ENCODE results near the gene AHDC1.

AHDC1 gene

GRCh38 chr1:27563341-27563590, 40.7 kb downstream of the AHDC1 start:
- ChIA-PET CTCF (interaction anchor here (1.0 to 27.5 kb wide), 4 partner anchors 7 to 36 kb away, joined by 3 to 689 read pairs (median 112); partner anchors contain the start of gene AHDC1), POLR2A (interaction anchor here (1.0 kb wide), 1 partner anchor 41 kb away, joined by 3 read pairs; the partner anchor contains the start of gene AHDC1)
- TF ChIP-seq CTCF (IDR thresholded peaks at IDR 0.05; ENCODE audit: insufficient read depth, low read length, missing control alignments): no peak
- no peak overlapping the region for H3K4me3 ChIP-seq (ENCODE audit: low read depth, low read length)
- no peak for DNase-seq (ENCODE audit: low read depth, low spot score)

GRCh38 chr1:27562534-27563340, 41.2 kb downstream of the AHDC1 start:
- DNase-seq (ENCODE audit: low read depth, low spot score): no peak
- CTCF ChIA-PET: interaction anchor here (1.0 to 27.5 kb wide), 2 partner anchors 12 to 37 kb away, joined by 3 to 689 read pairs; partner anchors contain the start of gene AHDC1
- no peak for TF ChIP-seq CTCF (IDR thresholded peaks at IDR 0.05; ENCODE audit: insufficient read depth, low read length, missing control alignments)
- POLR2A ChIA-PET: interaction anchor here (0.7 to 1.0 kb wide), 2 partner anchors 10 to 41 kb away, joined by 3 read pairs; partner anchors contain the start of gene AHDC1
- no peak overlapping the region for H3K4me3 ChIP-seq (ENCODE audit: low read depth, low read length)

GRCh38 chr1:27562021-27562420, 41.9 kb downstream of the AHDC1 start:
- POLR2A ChIA-PET: interaction anchor here (0.7 kb wide), 1 partner anchor 10 kb away, joined by 3 read pairs; no protein-coding TSS in a partner anchor
- CTCF ChIA-PET: interaction anchor here (1.1 to 27.5 kb wide), 2 partner anchors 10 to 38 kb away, joined by 3 to 689 read pairs; partner anchors contain the start of gene AHDC1
- no peak overlapping the region for H3K4me3 ChIP-seq (ENCODE audit: low read depth, low read length)

GRCh38 chr1:27561124-27561899, 42.6 kb downstream of the AHDC1 start:
- ChIA-PET POLR2A (interaction anchor here (0.9 kb wide), 1 partner anchor 40 kb away, joined by 3 read pairs; no protein-coding TSS in a partner anchor), CTCF (interaction anchor here (1.1 to 27.5 kb wide), 4 partner anchors 9 to 159 kb away, joined by 3 to 689 read pairs (median 3); partner anchors contain the start of gene AHDC1)
- no peak for TF ChIP-seq CTCF (IDR thresholded peaks at IDR 0.05; ENCODE audit: insufficient read depth, low read length, missing control alignments)

More at GRCh38 chr1:27562021-27562420, 41.9 kb downstream of the AHDC1 start:
- TF ChIP-seq CTCF (IDR thresholded peaks at IDR 0.05; ENCODE audit: insufficient read depth, low read length, missing control alignments): no peak
- no peak for DNase-seq (ENCODE audit: low read depth, low spot score)

GRCh38 chr1:27560268-27561123, 43.4 kb downstream of the AHDC1 start:
- H3K4me3 ChIP-seq (ENCODE audit: low read depth, low read length): no peak overlapping the region
- no peak for TF ChIP-seq CTCF (IDR thresholded peaks at IDR 0.05; ENCODE audit: insufficient read depth, low read length, missing control alignments)
- POLR2A ChIA-PET: interaction anchor here (0.9 kb wide), 1 partner anchor 41 kb away, joined by 3 read pairs; no protein-coding TSS in a partner anchor
- CTCF ChIA-PET: interaction anchor here (1.1 to 27.5 kb wide), 5 partner anchors 8 to 158 kb away, joined by 3 to 689 read pairs (median 3); partner anchors contain the start of gene AHDC1
- no peak for DNase-seq (ENCODE audit: low read depth, low spot score)

More at GRCh38 chr1:27561124-27561899, 42.6 kb downstream of the AHDC1 start:
- H3K4me3 ChIP-seq (ENCODE audit: low read depth, low read length): no peak overlapping the region
- no peak for DNase-seq (ENCODE audit: low read depth, low spot score)
